HCT116 (cell line): ENCODE measurements around the gene NBPF14. TPM values are rescaled to one million over a fixed set of nuclear protein-coding genes. Genes with fewer than 3 reads are reported as not detected.
"Not testable (repeated sequence)": the region's sequence is repeated elsewhere in the genome, so short reads cannot be mapped to it uniquely, and the experiment has no call there.

Source experiments
- ATAC-seq: fragments of 200-7000 bp; cut with Tn5 transposase; 2 replicates; pipeline ENCODE4 v1.9.1; 2020; ENCODE audit warnings: mild to moderate bottlenecking, moderate library complexity
- BruUV-seq: library from RNA; stranded (reverse); fragments of 400-500 nt; replicated peaks from 2 replicates; lab custom pipeline; 2021; lab: Mats Ljungman, UMichigan
- CTCF ChIA-PET: fragments of 300-600 bp; sonication (Branson Sonifier 250); formaldehyde crosslinking; loops from one replicate; lab custom pipeline; 2021; ENCODE audit warnings: antibody characterized with exemption; lab: Charles Lee
- POLR2A ChIA-PET: fragments of 300-600, 350-600 bp; sonication (Branson Sonifier 250); formaldehyde crosslinking; loops from one replicate; lab custom pipeline; 2021; ENCODE audit warnings: antibody characterized with exemption; lab: Charles Lee
- RAD21 ChIA-PET, 2 experiments: fragments of 300-600 bp; sonication (Branson Sonifier 250); formaldehyde crosslinking; loops; one replicate each; lab custom pipeline; 2023; ENCODE audit warnings: low total read pairs in 2 of 2; ENCODE audit not compliant: uncharacterized antibody in 2 of 2, unreplicated experiment in 2 of 2, low non-redundant PET in 1 of 2; lab: Charles Lee
- DNase-seq: peaks from one replicate; pipeline ENCODE4 v3.0.0-alpha.2; 2010; ENCODE audit warnings: low read depth, low spot score
- H2AFZ ChIP-seq: fragments of 200-600 bp; shearing (Covaris generic), sonication (generic); 2 replicates; pipeline ENCODE4 v1.6.1; 2017; ENCODE audit warnings: low read depth, mixed run types, mixed read lengths, antibody characterized with exemption, low read length; ENCODE audit not compliant: poor library complexity, severe bottlenecking
- H3K27ac ChIP-seq: 2 replicates; pipeline ENCODE4 v1.5.1; 2012; ENCODE audit warnings: low read depth, low read length
- H3K27me3 ChIP-seq: fragments of 200-600 bp; sonication (generic); 2 replicates; pipeline ENCODE4 v1.6.1; 2016; ENCODE audit warnings: mixed run types, low read length, mixed read lengths; ENCODE audit not compliant: insufficient read depth
- H3K36me3 ChIP-seq, 2 experiments: fragments of 200-500 bp in 1 of 2; fragments of 200-600 bp in 1 of 2; sonication (Bioruptor generic) in 1 of 2; sonication (generic) in 1 of 2; 2 replicates each; pipeline versions ENCODE4 v1.5.1 to v1.6.1; 2014 to 2016; ENCODE audit warnings: low read length in 2 of 2, inconsistent platforms in 1 of 2, mixed read lengths in 1 of 2, mixed run types in 1 of 2; ENCODE audit not compliant: insufficient read depth in 2 of 2, control insufficient read depth in 1 of 2
- H3K4me1 ChIP-seq, 2 experiments: fragments of 200-600 bp in 1 of 2; sonication (generic) in 1 of 2; 2 replicates each; pipeline versions ENCODE4 v1.5.1 to v1.6.1; 2012 to 2017; ENCODE audit warnings: low read length in 2 of 2, inconsistent platforms in 1 of 2, mild to moderate bottlenecking in 1 of 2, mixed read lengths in 1 of 2, mixed run types in 1 of 2, moderate library complexity in 1 of 2; ENCODE audit not compliant: insufficient read depth in 2 of 2, control insufficient read depth in 1 of 2
- H3K4me2 ChIP-seq: fragments of 200-600 bp; sonication (generic); 2 replicates; pipeline ENCODE4 v1.6.1; 2017; ENCODE audit warnings: mixed run types, low read length, mixed read lengths
- H3K4me3 ChIP-seq, 2 experiments: fragments of 200-600 bp in 1 of 2; sonication (generic) in 1 of 2; replicated peaks in 1 of 2; 2 replicates each; pipeline ENCODE4 v1.5.1; 2011 to 2016; ENCODE audit warnings: low read length in 2 of 2, control low read depth in 1 of 2, low read depth in 1 of 2, mild to moderate bottlenecking in 1 of 2, mixed read lengths in 1 of 2, mixed run types in 1 of 2
- H3K79me2 ChIP-seq: fragments of 200-600 bp; sonication (generic); 2 replicates; pipeline ENCODE4 v1.6.1; 2017; ENCODE audit warnings: mild to moderate bottlenecking, mixed run types, low read length, moderate library complexity, mixed read lengths; ENCODE audit not compliant: insufficient read depth
- H3K9ac ChIP-seq: fragments of 200-600 bp; sonication (generic); 2 replicates; pipeline ENCODE4 v1.6.1; 2016; ENCODE audit warnings: low read length, mixed read lengths
- H3K9me2 ChIP-seq: fragments of 200-600 bp; sonication (generic), shearing (Covaris generic); 2 replicates; pipeline ENCODE4 v1.6.1; 2017; ENCODE audit warnings: mixed run types, mild to moderate bottlenecking, moderate library complexity; ENCODE audit not compliant: insufficient read depth
- H3K9me3 ChIP-seq, 2 experiments: fragments of 200-500 bp in 1 of 2; fragments of 200-600 bp in 1 of 2; sonication (Bioruptor generic) in 1 of 2; sonication (generic) in 1 of 2; 2 replicates each; pipeline ENCODE4 v1.6.1; 2014 to 2017; ENCODE audit warnings: low read length in 2 of 2, mixed read lengths in 2 of 2, inconsistent platforms in 1 of 2, low read depth in 1 of 2, mild to moderate bottlenecking in 1 of 2, mixed run types in 1 of 2, moderate library complexity in 1 of 2; ENCODE audit not compliant: control insufficient read depth in 1 of 2, insufficient read depth in 1 of 2
- H4K20me1 ChIP-seq: fragments of 200-600 bp; sonication (generic), shearing (Covaris generic); 2 replicates; pipeline ENCODE4 v1.6.1; 2017; ENCODE audit warnings: mixed run types, mild to moderate bottlenecking, moderate library complexity; ENCODE audit not compliant: insufficient read depth
- CBX3 ChIP-seq: IDR thresholded peaks from 2 replicates; pipeline ENCODE4 v1.6.1; 2012; ENCODE audit warnings: low read depth
- CEBPB ChIP-seq: IDR thresholded peaks from 2 replicates; pipeline ENCODE4 v1.6.1; 2012; ENCODE audit warnings: low read depth
- EGR1 ChIP-seq: IDR thresholded peaks from 2 replicates; pipeline ENCODE4 v1.6.1; 2012; ENCODE audit warnings: low read depth
- ELF1 ChIP-seq: IDR thresholded peaks from 2 replicates; pipeline ENCODE4 v1.6.1; 2012; ENCODE audit warnings: low read depth, borderline replicate concordance
- FOSL1 ChIP-seq: IDR thresholded peaks from 2 replicates; pipeline ENCODE4 v1.6.1; 2012; ENCODE audit warnings: low read depth
- JUND ChIP-seq: IDR thresholded peaks from 2 replicates; pipeline ENCODE4 v1.6.1; 2012
- POLR2A ChIP-seq: IDR thresholded peaks from 2 replicates; pipeline ENCODE4 v1.7.0; 2011; ENCODE audit warnings: borderline replicate concordance; ENCODE audit not compliant: insufficient read depth, insufficient read length; ENCODE audit errors: extremely low read depth
- POLR2AphosphoS5 ChIP-seq: IDR thresholded peaks from 2 replicates; pipeline ENCODE4 v1.6.1; 2011; ENCODE audit warnings: mild to moderate bottlenecking, low read depth, low read length, moderate library complexity
- RAD21 ChIP-seq: IDR thresholded peaks from 2 replicates; pipeline ENCODE4 v1.6.1; 2012; ENCODE audit warnings: low read depth, mild to moderate bottlenecking
- SIN3A ChIP-seq: IDR thresholded peaks from 2 replicates; pipeline ENCODE4 v1.6.1; 2012; ENCODE audit warnings: low read depth
- SP1 ChIP-seq: IDR thresholded peaks from 2 replicates; pipeline ENCODE4 v1.6.1; 2012; ENCODE audit warnings: low read depth
- SRF ChIP-seq: IDR thresholded peaks from 2 replicates; pipeline ENCODE4 v1.6.1; 2012; ENCODE audit warnings: low read depth
- TCF7L2 ChIP-seq: IDR thresholded peaks from 2 replicates; pipeline ENCODE4 v1.7.0; 2011; ENCODE audit warnings: borderline replicate concordance, inconsistent platforms; ENCODE audit not compliant: insufficient read depth, insufficient read length; ENCODE audit errors: extremely low read depth
- YY1 ChIP-seq: IDR thresholded peaks from 2 replicates; pipeline ENCODE4 v1.6.1; 2011; ENCODE audit warnings: low read length, low read depth, moderate library complexity, mild to moderate bottlenecking; ENCODE audit not compliant: insufficient replicate concordance; ENCODE audit errors: extremely low read depth
- intact Hi-C: fragments of 100-400 bp; cut with micrococcal nuclease; formaldehyde crosslinking; loops from 2 replicates; pipeline ENCODE4 v1.10.0; 2022
- total RNA-seq: library from RNA; stranded (reverse); gene quantifications from one replicate; pipeline ENCODE4 v1.2.1, GENCODE V29; 2021; ENCODE audit not compliant: unreplicated experiment
- TF ChIP-seq, protein P1 (sequence below): IDR thresholded peaks from 2 replicates; pipeline ENCODE4 v1.6.1; 2012
- TF ChIP-seq, protein P2 (sequence below): IDR thresholded peaks from 2 replicates; pipeline ENCODE4 v1.6.1; 2011; ENCODE audit warnings: mild to moderate bottlenecking, low read length, moderate library complexity; ENCODE audit not compliant: insufficient replicate concordance; ENCODE audit errors: extremely low read depth
- TF ChIP-seq, protein P3 (sequence below): IDR thresholded peaks from 2 replicates; pipeline ENCODE4 v1.6.1; 2012

The NBPF14 gene
- total RNA-seq, 1 experiment from 2014 or later = 14.0 TPM

DNA sequence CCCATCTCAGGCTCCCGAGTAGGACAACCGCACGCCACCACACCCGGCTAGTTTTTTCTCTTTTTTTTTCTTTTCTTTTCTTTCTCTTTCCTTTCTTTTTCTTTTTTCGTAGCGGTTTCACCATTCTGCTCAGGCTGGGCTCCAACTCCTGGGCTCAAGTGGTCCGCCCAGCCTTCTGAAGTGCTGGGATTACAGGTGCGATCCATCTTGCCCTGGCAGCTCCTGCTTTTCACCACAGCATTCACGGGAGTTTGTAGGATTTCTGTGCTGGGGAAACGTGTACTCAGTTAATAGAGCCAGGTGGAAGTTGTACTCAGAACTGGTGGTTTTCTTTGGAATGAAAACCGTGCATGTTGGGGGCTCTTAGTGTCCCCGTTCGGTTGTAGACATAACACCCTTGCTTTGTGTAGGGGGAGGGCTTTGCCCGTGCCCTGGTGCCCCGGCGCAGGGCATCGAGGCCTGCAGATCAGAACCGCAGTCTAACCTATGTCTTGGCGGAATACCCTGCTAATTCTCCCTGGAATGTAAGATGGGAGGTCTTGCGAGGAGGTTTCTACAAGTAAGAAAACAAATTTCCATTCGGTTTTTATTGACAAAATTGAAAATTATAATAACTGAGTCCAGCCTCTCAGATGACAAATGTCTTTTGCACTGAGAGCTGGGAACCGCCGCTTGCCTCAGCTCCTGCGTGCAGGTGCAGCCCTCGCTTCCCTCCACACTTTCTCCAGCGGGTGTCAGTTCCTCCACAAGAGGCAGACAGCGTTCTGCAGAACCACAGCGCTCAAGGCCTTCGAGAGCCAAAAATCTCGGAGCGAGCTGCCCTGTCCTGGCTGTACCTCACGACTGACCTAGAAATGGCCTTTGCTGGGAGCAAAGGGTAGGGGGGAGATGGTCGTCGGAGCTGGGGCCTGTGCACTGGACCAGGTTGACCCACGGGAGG lies 72.3 kb downstream of the NBPF14 start:
- H3K9me3 ChIP-seq, H3K9me2 ChIP-seq, CTCF ChIA-PET, BruUV-seq, H3K4me2 ChIP-seq, H3K4me3 ChIP-seq, H4K20me1 ChIP-seq, RAD21 ChIA-PET, H3K4me1 ChIP-seq, DNase-seq, H3K9ac ChIP-seq, H3K27me3 ChIP-seq, H3K79me2 ChIP-seq, H2AFZ ChIP-seq, H3K27ac ChIP-seq, H3K36me3 ChIP-seq, ATAC-seq: not testable (repeated sequence)
- intact Hi-C loops = loop anchor here (10.0 kb wide), 1 partner anchor 259 kb away; no protein-coding TSS in a partner anchor
- POLR2A ChIA-PET = interaction anchor here (0.7 to 1.8 kb wide), 13 partner anchors 121 to 260 kb away, joined by 3 to 37 read pairs (median 5); no protein-coding TSS in a partner anchor

DNA sequence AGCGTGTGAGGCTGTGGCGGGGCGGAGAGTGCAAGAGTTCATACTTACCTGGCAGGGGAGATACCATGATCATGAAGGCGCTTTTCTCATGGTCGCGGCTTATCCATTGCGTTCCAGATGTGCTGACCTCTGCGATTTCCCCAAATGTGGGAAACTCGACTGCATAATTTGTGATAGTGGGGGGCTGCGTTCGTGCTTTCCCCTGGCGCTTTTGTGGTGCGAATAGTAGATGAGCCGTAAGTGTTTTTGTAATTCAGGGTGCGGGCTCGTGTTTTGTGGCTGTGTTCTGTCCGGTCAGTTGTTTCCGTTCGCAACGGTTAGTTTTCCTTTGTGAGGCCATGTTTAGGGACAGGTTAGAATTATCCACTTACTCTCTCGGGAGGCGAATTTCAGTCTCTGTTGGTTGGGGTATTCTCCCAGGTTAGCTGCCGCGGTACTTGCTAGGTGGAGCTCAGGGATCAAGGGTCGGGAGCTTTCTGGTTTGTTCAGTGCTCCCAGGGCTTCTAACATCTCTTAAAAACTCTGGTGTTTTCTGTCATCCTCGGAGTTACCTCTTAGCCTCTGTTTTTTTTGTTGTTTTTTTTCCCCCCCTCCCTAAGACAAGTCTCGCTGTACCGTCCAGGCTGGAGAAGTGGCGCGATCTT lies 73.1 kb downstream of the NBPF14 start:
- H3K4me2 ChIP-seq = peak overlapping the region; percentile 36
- H2AFZ ChIP-seq, H3K27ac ChIP-seq, H4K20me1 ChIP-seq, H3K9me3 ChIP-seq, H3K4me1 ChIP-seq, RAD21 ChIA-PET, H3K27me3 ChIP-seq, H3K79me2 ChIP-seq, H3K36me3 ChIP-seq, H3K9me2 ChIP-seq, CTCF ChIA-PET: not testable (repeated sequence)
- POLR2A ChIA-PET = interaction anchor here (0.7 to 1.8 kb wide), 13 partner anchors 120 to 259 kb away, joined by 3 to 37 read pairs (median 5); no protein-coding TSS in a partner anchor
- H3K9ac ChIP-seq = peak overlapping the region; percentile 27
- peak overlapping the region in 1 of 2 experiments; percentile 26; a peak in 1 of 4 replicates for H3K4me3 ChIP-seq
- DNase-seq = peak; percentile 98
- BruUV-seq = TSS peak; percentile 97
- ATAC-seq = peak; percentile 86
- intact Hi-C loops = loop anchor here (10.0 kb wide), 1 partner anchor 258 kb away; no protein-coding TSS in a partner anchor
- TF ChIP-seq POLR2AphosphoS5 (peak; percentile 98), SRF (peak; percentile 89), CEBPB (peak; percentile 83), POLR2A (peak; percentile 100), TCF7L2 (peak; percentile 51), SP1 (peak; percentile 93), YY1 (peak; percentile 89), JUND (peak; percentile 95), SIN3A (peak; percentile 100), CBX3 (peak; percentile 98), EGR1 (peak; percentile 60), FOSL1 (peak; percentile 53), RAD21 (peak; percentile 32), ELF1 (peak; percentile 42; the same call in 1 of the 2 replicates)
- TF ChIP-seq, protein P1, sequence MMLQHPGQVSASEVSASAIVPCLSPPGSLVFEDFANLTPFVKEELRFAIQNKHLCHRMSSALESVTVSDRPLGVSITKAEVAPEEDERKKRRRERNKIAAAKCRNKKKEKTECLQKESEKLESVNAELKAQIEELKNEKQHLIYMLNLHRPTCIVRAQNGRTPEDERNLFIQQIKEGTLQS = peak; percentile 84
- TF ChIP-seq, protein P2, sequence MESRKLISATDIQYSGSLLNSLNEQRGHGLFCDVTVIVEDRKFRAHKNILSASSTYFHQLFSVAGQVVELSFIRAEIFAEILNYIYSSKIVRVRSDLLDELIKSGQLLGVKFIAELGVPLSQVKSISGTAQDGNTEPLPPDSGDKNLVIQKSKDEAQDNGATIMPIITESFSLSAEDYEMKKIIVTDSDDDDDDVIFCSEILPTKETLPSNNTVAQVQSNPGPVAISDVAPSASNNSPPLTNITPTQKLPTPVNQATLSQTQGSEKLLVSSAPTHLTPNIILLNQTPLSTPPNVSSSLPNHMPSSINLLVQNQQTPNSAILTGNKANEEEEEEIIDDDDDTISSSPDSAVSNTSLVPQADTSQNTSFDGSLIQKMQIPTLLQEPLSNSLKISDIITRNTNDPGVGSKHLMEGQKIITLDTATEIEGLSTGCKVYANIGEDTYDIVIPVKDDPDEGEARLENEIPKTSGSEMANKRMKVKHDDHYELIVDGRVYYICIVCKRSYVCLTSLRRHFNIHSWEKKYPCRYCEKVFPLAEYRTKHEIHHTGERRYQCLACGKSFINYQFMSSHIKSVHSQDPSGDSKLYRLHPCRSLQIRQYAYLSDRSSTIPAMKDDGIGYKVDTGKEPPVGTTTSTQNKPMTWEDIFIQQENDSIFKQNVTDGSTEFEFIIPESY = peak; percentile 94
- TF ChIP-seq, protein P3, sequence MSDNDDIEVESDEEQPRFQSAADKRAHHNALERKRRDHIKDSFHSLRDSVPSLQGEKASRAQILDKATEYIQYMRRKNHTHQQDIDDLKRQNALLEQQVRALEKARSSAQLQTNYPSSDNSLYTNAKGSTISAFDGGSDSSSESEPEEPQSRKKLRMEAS = peak; percentile 86
